Kidney epithelial cell (primary cell): Measurements from ENCODE around the gene VTI1A. TPM values are rescaled to one million over a fixed set of nuclear protein-coding genes. Genes with fewer than 3 reads are reported as not detected.

Source experiments
- DNase-seq: peaks from one replicate; pipeline ENCODE4 v3.0.0-alpha.2; 2010; ENCODE audit warnings: low read depth
- H3K27me3 ChIP-seq: 2 replicates; pipeline ENCODE4 v1.6.0; 2011; ENCODE audit warnings: low read length; ENCODE audit not compliant: control insufficient read depth, insufficient read depth
- H3K36me3 ChIP-seq: 2 replicates; pipeline ENCODE4 v1.5.1; 2011; ENCODE audit warnings: low read length; ENCODE audit not compliant: control insufficient read depth, insufficient read depth
- H3K4me3 ChIP-seq: 2 replicates; pipeline ENCODE4 v1.5.1; 2011; ENCODE audit warnings: low read depth, mild to moderate bottlenecking, control low read depth, low read length
- total RNA-seq: library from RNA; depleted of rRNA; stranded (reverse); fragments of >200 nt; gene quantifications from 2 replicates; pipeline ENCODE4 v1.2.3, GENCODE V29; 2015
- TF ChIP-seq, protein P1 (sequence below): IDR thresholded peaks from 2 replicates; pipeline ENCODE4 v1.5.1; 2011; ENCODE audit warnings: mild to moderate bottlenecking, moderate library complexity, low read length, control low read depth, inconsistent platforms; ENCODE audit not compliant: insufficient read depth, poor library complexity, severe bottlenecking

VTI1A gene
- total RNA-seq, 1 donor from 2014 or later: 45.7 TPM

- TF ChIP-seq, protein P1, sequence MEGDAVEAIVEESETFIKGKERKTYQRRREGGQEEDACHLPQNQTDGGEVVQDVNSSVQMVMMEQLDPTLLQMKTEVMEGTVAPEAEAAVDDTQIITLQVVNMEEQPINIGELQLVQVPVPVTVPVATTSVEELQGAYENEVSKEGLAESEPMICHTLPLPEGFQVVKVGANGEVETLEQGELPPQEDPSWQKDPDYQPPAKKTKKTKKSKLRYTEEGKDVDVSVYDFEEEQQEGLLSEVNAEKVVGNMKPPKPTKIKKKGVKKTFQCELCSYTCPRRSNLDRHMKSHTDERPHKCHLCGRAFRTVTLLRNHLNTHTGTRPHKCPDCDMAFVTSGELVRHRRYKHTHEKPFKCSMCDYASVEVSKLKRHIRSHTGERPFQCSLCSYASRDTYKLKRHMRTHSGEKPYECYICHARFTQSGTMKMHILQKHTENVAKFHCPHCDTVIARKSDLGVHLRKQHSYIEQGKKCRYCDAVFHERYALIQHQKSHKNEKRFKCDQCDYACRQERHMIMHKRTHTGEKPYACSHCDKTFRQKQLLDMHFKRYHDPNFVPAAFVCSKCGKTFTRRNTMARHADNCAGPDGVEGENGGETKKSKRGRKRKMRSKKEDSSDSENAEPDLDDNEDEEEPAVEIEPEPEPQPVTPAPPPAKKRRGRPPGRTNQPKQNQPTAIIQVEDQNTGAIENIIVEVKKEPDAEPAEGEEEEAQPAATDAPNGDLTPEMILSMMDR: no peak
- no peak for DNase-seq
- no peaks in the 10 kb centered on the region for H3K27me3 ChIP-seq
- no peak overlapping the region for H3K4me3 ChIP-seq
- no peaks in the 10 kb centered on the region for H3K36me3 ChIP-seq
Measured at GRCh38 chr10:112819231-112819630, 372.2 kb downstream of the VTI1A start.

- Histone ChIP-seq H3K27me3 (no peaks in the 10 kb centered on the region), H3K4me3 (no peak overlapping the region), H3K36me3 (no peaks in the 10 kb centered on the region)
- DNase-seq: no peak
- TF ChIP-seq, protein P1: no peak
Measured at GRCh38 chr10:112820320-112820719, 373.3 kb downstream of the VTI1A start.

DNA sequence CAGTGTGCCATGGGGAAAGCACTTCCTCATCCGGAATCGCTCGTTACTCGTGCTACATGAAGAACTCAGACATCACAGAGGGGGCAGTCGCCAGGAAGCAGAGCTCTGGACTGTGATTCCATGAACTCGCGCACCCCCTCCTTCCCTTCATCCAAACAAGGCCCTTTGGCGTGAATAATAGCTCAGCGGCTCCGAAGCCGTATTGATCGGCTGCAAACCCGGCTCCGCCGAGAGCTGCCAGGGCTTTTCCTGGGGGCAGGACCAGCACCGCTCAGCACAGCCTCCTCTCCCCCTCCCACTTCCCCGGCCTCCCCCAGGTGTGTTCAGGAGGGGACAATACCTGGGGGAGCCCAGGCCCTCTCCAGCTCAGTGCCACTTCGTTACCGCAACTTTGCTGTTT is 374.0 kb downstream of the VTI1A start:
- Histone ChIP-seq H3K36me3 (no peaks in the 10 kb centered on the region), H3K4me3 (no peak overlapping the region), H3K27me3 (no peaks in the 10 kb centered on the region)
- TF ChIP-seq, protein P1: no peak
- DNase-seq: no peak

GRCh38 chr10:112821663-112822062 is 374.6 kb downstream of the VTI1A start:
- no peak overlapping the region for H3K4me3 ChIP-seq
- no peak for DNase-seq
- H3K36me3 ChIP-seq: no peaks in the 10 kb centered on the region
- H3K27me3 ChIP-seq: no peaks in the 10 kb centered on the region
- TF ChIP-seq, protein P1: no peak

- no peak for DNase-seq
- Histone ChIP-seq H3K4me3 (no peak overlapping the region), H3K27me3 (no peaks in the 10 kb centered on the region), H3K36me3 (no peaks in the 10 kb centered on the region)
- TF ChIP-seq, protein P1: no peak
Measured at GRCh38 chr10:112823007-112823406, 376.0 kb downstream of the VTI1A start.

DNA sequence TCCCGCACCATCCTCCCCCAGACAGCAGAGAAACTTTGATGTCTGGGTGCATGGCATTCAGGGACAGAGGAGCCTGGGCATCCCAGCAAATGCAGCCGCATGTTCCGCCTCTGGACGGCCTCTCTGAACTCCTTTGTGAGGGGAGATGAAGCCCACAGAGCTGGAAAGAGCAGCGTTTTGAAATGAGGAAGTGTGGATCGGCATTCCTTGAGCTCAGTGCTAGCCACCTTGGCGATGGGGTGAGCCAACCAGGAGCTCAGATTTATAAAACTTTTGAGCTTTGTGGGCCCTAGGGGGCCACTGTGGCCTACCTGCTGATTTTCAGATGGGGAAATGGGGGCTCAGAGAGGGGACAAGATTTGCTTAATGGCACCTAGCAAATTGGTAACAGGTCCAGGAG is 376.6 kb downstream of the VTI1A start:
- Histone ChIP-seq H3K27me3 (no peaks in the 10 kb centered on the region), H3K36me3 (no peaks in the 10 kb centered on the region), H3K4me3 (no peak overlapping the region)
- DNase-seq: no peak
- TF ChIP-seq, protein P1: no peak
